Upper lobe of left lung (tissue), 4 donors: Measurements from ENCODE around the gene STYK1.

Experiments
- EP300 ChIP-seq, 4 donors: sonication (generic); formaldehyde crosslinking; IDR thresholded peaks; one replicate each; pipeline ENCODE4 v1.5.1; 2017; ENCODE audit warnings: antibody characterized with exemption in 4 of 4, control low read depth in 2 of 4
- POLR2A ChIP-seq, 4 donors: fragments of 450-650 bp; IDR thresholded peaks; one replicate each; pipeline ENCODE4 v1.5.1; 2016 to 2017; ENCODE audit warnings: antibody characterized with exemption in 4 of 4, mild to moderate bottlenecking in 2 of 4
- POLR2AphosphoS5 ChIP-seq, 2 donors: sonication (generic); formaldehyde crosslinking; IDR thresholded peaks; one replicate each; pipeline ENCODE4 v1.5.1; 2017; ENCODE audit warnings: antibody characterized with exemption in 2 of 2
- TF ChIP-seq, protein P1 (sequence below), 6 experiments: fragments of 450-650 bp in 4 of 6; fragments of 200-600 bp in 2 of 6; sonication (generic) in 2 of 6; IDR thresholded peaks; one replicate each; pipeline ENCODE4 v1.5.1; 2016 to 2019; ENCODE audit warnings: antibody characterized with exemption in 6 of 6

DNA sequence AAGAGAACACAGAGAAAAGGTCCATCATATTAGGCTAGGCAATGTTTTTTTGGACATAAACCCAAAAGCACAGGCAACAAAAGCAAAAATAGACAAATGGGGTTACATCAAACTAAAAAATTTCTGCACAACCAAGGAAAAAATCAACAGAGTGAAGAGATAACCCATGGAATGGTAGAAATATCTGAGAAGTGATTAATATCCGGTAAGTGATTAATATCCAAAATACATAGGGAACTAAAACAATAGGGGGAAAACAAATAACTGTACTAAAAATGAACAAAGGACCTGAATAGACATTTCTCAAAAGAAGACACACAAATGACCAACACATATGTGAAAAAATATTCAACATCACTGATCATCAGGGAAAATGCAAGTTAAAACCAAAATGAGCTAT, 4.3 kb downstream of the STYK1 start:
- TF ChIP-seq POLR2AphosphoS5 (IDR thresholded peaks at IDR 0.05) (no peak), POLR2A (IDR thresholded peaks at IDR 0.05) (no peak), EP300 (IDR thresholded peaks at IDR 0.05) (no peak)
- TF ChIP-seq, protein P1, sequence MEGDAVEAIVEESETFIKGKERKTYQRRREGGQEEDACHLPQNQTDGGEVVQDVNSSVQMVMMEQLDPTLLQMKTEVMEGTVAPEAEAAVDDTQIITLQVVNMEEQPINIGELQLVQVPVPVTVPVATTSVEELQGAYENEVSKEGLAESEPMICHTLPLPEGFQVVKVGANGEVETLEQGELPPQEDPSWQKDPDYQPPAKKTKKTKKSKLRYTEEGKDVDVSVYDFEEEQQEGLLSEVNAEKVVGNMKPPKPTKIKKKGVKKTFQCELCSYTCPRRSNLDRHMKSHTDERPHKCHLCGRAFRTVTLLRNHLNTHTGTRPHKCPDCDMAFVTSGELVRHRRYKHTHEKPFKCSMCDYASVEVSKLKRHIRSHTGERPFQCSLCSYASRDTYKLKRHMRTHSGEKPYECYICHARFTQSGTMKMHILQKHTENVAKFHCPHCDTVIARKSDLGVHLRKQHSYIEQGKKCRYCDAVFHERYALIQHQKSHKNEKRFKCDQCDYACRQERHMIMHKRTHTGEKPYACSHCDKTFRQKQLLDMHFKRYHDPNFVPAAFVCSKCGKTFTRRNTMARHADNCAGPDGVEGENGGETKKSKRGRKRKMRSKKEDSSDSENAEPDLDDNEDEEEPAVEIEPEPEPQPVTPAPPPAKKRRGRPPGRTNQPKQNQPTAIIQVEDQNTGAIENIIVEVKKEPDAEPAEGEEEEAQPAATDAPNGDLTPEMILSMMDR (IDR thresholded peaks at IDR 0.05): no peak
